ENCODE data around the gene ZNF516.

The ZNF516 gene

GRCh38 chr18:76441668-76442412 is 53.2 kb downstream of the ZNF516 start:
- DNase-seq (ENCODE audit: low read depth in 2 of 2): no peak

DNA sequence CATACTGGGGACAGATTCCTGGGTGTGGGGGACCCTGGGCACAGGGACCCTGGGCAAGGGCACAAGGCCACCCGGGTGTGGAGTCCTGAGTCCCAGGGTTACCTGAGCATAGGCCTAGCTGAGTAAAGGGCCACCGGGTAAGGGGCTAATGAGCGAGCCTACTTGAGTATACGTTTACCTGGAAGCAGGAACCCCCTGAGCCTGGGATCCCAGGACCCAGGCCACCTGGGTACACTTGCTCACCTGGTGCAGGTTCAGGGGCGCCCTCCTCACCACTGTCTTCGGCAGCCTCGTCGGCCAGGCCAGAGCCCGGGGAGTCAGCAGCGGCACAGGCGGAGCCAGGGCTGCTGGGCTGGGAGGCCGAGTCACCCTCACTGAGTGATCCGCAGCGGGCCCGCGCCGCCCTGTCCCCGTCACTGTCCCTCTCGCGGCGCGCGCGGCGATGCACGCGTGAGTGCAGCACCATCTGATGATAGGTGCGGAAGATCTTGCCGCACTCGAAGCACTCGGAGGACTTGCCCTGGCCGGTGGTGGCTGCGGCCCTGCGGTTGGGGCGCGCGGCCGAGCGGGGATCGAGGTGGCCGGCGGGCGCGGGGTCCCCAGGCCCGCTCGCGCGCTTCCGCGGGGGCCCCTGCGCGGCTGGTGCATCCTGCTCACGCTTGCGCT is 53.9 kb downstream of the ZNF516 start:
- no peak for DNase-seq (ENCODE audit: low read depth in 2 of 2)

DNA sequence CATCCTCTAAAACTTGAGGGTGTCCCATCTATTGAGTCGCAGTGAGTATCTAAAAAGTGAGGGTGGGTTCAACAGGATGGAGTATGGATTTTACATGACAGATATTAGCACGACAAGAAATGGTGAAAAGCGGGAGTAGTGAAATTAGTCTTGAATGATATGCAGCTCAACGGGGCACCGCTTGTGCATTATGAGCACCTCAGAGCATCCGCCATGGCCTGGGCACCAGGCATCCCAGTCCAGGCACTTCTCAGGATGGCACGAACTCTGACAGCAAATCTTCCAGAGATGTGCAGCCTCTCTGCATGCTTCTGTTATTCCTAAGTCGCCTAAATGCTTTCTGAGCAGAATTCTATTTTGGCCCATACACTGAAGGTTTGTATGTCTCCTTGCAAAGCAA is 57.1 kb downstream of the ZNF516 start:
- no peak for DNase-seq (ENCODE audit: low read depth in 2 of 2)

DNA sequence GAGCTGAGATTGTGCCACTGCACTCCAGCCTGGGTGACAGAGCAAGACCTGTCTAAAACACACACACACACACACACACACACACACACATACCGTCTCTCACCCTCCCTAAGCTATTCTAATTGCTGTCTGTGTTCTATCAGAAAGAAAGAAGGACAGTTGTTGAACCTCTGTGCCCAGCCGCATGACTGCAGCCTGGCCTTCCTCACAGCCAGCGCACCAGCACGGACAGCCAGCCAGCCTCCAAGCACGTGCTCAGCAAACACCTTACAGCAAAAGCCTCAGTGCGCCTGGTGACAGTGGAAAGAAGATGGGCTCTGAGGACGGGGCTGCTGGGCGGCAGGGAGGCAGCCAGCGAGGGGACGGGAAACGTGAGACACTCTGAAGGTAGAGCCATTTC is 58.0 kb downstream of the ZNF516 start:
- DNase-seq (ENCODE audit: low read depth in 2 of 2): no peak

DNA sequence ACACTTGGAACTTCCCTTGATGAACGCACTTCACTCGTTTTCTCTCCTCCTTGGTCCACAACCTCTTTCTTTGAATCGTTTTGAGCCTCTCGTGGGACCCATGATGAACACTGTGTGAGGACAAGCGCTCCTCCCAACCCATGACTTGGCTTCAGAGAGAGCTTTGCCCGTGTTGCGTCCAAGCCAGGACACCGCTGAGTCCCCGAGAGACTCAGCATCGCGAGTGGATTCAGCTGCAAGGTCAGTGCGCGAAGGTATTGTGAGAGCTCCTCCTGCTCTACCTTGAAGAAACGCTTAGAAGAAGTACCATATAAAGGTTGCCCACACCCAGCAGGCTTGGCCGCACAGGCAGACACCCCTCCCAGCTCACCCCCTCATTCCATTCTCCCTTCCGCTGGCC is 58.7 kb downstream of the ZNF516 start:
- DNase-seq (ENCODE audit: low read depth in 2 of 2): no peak

- DNase-seq (ENCODE audit: low read depth in 2 of 2): no peak
These were observed 59.6 kb downstream of the ZNF516 start for GRCh38 chr18:76435316-76435989.

DNA sequence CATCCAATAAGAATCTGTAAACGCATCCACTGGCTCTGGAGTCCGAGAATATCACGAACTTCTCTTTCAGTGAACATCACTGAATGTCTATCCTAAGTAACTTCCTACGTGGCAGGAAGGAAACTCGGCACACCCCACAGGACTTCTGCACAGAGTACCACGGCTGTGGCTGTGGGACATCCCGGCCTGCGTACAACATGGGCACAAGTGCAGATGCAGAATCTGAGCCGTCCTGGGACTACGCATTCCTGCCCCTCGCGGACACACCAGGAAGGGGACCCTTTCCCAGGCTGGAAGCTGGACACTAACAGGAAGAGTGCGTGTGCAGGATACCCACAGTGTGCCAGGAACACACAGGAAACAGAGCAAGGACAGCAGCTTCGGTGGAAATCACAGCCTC is 60.6 kb downstream of the ZNF516 start:
- DNase-seq (ENCODE audit: low read depth in 2 of 2): no peak

GRCh38 chr18:76433788-76434187 is 61.3 kb downstream of the ZNF516 start:
- DNase-seq (ENCODE audit: low read depth in 2 of 2): no peak

- no peak for DNase-seq (ENCODE audit: low read depth in 2 of 2)
These were observed 61.9 kb downstream of the ZNF516 start for GRCh38 chr18:76432970-76433767.

DNA sequence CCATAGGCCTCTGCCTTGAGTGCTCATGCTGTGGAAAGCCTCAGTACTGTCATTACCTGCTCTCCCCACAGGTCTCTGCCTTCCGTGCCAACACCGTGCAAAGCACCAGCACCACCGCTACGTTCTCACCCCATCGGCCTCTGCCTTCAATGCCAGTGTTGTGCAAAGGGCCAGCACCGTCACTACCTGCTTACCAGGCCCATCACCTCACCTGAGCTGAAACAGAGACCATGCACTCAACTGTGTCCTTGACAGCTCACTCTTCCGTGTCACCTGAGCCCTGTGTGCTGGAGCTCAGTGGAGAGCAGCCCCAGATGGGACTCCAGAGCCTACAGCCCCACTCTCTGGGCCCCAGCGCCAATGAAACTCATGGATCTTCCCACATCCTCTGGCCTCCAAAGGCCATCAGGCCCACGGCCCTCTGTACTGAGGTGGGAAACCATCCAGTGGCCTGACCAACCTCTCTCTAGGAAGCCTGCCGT is 62.7 kb downstream of the ZNF516 start:
- no peak for DNase-seq (ENCODE audit: low read depth in 2 of 2)

DNA sequence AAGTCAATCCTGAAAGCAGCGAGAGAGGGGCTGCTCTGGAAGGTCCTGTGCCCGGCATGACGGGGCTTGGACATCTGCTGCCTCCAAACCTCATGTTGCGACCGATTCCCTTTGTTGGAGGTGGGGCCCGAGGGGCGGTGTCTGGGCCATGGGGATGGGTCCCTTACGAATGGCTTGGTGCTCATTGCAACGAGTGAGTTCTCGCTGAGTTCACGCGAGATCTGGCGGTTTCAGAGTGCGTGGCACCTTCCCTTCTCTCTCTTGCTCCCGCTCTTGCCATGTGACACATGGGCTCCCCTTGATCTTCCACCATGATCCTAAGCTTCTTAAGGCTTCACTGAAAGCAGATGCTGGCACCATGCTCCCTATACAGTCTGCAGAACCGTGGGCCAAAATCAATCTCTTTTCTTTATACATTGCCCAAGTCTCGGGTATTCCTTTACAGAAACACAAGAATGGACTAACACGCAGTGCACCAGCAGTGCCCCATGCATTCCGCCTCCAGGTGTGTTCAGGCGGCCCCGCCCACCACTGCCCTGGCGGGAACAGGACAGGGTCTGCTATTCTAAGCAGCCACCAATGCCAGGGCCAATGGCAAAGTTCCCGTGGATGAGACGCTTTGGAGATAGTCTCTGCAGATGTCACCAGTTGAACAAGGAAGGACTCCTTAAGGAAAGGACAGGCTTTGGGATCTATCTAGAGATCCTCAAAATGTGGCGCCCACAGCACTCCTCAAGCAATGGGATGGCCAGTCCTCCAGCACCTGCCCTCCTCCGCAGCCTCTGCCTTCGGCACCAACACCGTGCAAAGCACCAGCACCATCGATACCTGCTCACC is 63.4 kb downstream of the ZNF516 start:
- no peak for DNase-seq (ENCODE audit: low read depth in 2 of 2)

- DNase-seq (ENCODE audit: low read depth in 2 of 2): no peak
These were observed 64.4 kb downstream of the ZNF516 start for GRCh38 chr18:76430636-76431035.

GRCh38 chr18:76429262-76430126 is 65.5 kb downstream of the ZNF516 start:
- DNase-seq (ENCODE audit: low read depth in 2 of 2): no peak

- DNase-seq (ENCODE audit: low read depth in 2 of 2): no peak
These were observed 66.4 kb downstream of the ZNF516 start for GRCh38 chr18:76428396-76429261.

DNA sequence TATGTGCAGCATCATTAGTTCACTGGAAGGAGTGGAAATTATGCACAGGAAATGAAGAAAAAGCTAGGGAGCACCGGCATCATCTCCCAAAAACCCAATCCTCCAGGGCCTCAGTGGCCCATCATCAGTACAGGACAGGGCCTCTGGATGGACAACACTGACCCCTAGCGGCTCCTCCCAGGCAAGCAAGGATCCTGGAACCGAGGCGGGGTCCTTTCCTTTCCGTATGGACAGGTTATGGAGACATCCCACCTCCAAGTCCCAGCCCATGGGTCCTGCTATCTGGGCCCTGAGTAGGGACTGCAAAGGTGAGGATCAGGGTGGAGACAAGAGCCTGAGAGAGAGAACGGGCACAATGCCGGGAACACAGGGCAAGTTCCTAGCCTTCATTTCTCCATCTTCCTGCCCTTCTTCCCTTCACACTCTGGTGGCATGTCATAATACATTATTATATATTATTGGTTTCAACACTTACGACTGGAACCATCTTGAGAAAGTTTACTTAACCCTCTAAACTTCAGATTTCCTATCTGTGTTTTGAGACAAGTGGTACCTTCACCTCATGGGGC is 68.2 kb downstream of the ZNF516 start:
- DNase-seq (ENCODE audit: low read depth in 2 of 2): no peak

DNA sequence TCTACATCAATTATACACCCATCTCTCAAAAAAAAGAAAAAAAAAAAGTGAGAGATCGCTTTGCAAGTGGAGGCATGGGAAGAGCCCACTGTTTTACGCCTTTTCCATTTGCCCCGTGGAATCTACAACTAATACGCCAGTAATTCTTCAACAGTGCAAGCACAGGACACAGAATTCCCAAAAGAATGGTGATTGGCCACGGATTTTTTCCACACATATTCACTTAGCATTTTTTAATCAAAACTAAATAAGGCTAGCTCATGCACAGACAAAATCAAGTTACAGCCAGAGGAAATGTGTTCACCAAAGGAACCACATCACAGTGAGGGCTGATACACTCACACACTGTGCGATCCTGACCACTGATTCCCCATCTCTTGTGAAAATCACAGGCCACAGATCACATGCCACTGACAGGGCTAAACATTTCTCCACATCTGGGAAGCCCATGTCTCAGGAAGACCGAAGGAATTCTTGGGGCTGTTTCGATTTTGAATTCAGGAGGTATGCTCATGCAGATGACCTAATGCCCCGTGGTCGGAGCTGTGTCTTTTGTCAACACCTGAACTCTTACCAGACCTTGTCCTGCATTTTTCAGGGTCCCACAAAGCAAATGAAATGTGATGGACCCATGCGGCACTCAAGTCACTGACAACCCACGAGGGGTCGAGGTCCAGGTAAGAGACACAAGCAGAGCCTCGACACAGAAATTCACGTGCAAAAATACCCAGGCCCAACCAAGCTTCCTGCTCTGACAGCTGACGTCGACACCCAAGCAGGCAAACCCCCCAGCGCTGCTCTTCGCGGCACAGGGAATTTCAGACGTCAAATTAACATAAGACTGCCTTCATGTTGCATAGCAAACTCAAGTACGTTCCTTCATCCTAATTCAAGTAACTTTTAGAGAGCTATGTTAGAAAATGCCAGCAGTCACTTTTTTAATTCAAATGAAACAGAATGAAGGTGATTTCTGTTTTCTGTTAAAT is 69.6 kb downstream of the ZNF516 start:
- no peak for DNase-seq (ENCODE audit: low read depth in 2 of 2)

- no peak for DNase-seq (ENCODE audit: low read depth in 2 of 2)
These were observed 72.2 kb downstream of the ZNF516 start for GRCh38 chr18:76422838-76423237.

DNA sequence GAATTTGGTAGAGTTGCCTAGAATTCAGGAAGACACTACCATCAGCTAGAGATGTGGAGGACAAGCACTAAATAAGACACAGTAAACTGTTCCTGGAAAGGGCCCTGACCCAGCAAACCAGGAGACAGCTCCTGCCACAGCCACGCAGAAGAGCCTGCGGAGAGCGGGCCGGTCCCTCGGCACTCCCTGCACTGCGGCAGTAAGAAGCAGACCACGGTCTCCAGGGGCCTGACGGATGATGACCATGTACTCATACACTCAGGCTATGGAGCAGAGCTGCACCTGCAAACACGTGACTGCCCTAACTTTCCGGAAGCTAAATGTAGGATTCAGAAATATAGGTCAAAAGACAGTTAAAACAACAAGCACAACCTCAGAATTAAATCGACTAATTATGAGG is 72.9 kb downstream of the ZNF516 start:
- no peak for DNase-seq (ENCODE audit: low read depth in 2 of 2)
